HL-60/S4 treated with phorbol 12-myristate 13-acetate at 8.2 ng/mL for 4 days and 3 days (cell line): ENCODE measurements around the gene TMEM176A.

Experiments used
- in situ Hi-C: fragments of 300-500 bp; cut with MboI; formaldehyde crosslinking; loops from 2 replicates; pipeline ENCODE4 v1.15.0; 2022; ENCODE audit warnings: low sequenced_read_pairs

Gene TMEM176A

GRCh38 chr7:150846291-150847115 lies 45.9 kb downstream of the TMEM176A start:
- in situ Hi-C loops, result loop anchor here (10.0 kb wide), 1 partner anchor 62 kb away; no protein-coding TSS in a partner anchor

GRCh38 chr7:150847536-150847935 lies 47.0 kb downstream of the TMEM176A start:
- in situ Hi-C loops, result loop anchor here (10.0 kb wide), 1 partner anchor 63 kb away; no protein-coding TSS in a partner anchor

- in situ Hi-C loops, result loop anchor here (10.0 kb wide), 1 partner anchor 63 kb away; no protein-coding TSS in a partner anchor
Measured at GRCh38 chr7:150848111-150848510, 47.5 kb downstream of the TMEM176A start.

- in situ Hi-C loops, result loop anchor here (10.0 kb wide), 1 partner anchor 64 kb away; no protein-coding TSS in a partner anchor
Measured at GRCh38 chr7:150848561-150849115, 48.1 kb downstream of the TMEM176A start.

GRCh38 chr7:150849204-150849775 lies 48.7 kb downstream of the TMEM176A start:
- in situ Hi-C loops, result loop anchor here (10.0 kb wide), 1 partner anchor 64 kb away; no protein-coding TSS in a partner anchor

GRCh38 chr7:150850273-150850672 lies 49.7 kb downstream of the TMEM176A start:
- in situ Hi-C loops, result no loop called here

GRCh38 chr7:150851492-150852370 lies 51.2 kb downstream of the TMEM176A start:
- in situ Hi-C loops, result no loop called here

- in situ Hi-C loops, result no loop called here
Measured at GRCh38 chr7:150852371-150852905, 51.9 kb downstream of the TMEM176A start, which contains the start of gene AOC1. TSS of gene AOC1 (plus strand) at chr7:150852517. CDS start at chr7:150856471, 3,954 bp downstream.

- in situ Hi-C loops, result no loop called here
Measured at GRCh38 chr7:150854066-150855000, 53.8 kb downstream of the TMEM176A start.
